HT-29 (cell line): Measurements from ENCODE around the gene MORN1. TPM values are rescaled to one million over a fixed set of nuclear protein-coding genes. Genes with fewer than 3 reads are reported as not detected.
A peak's percentile ranks its signal among the peaks of the same experiment; 100 is the strongest.

Experiments used
- DNase-seq: peaks from one replicate; pipeline ENCODE4 v3.0.0-alpha.2; 2015; ENCODE audit warnings: low spot score
- total RNA-seq: library from RNA; depleted of rRNA; stranded (reverse); fragments of >200 nt; shearing (Covaris generic); gene quantifications from 2 replicates; pipeline ENCODE4 v1.2.3, GENCODE V29; 2014

Gene MORN1
- total RNA-seq, 1 experiment from 2014 or later, result 23.6 TPM

- DNase-seq, result no peak
These were observed 4.4 kb downstream of the MORN1 start for GRCh38 chr1:2386636-2387611.

GRCh38 chr1:2385606-2386280 is 5.6 kb downstream of the MORN1 start:
- DNase-seq, result no peak

GRCh38 chr1:2384941-2385481 is 6.3 kb downstream of the MORN1 start:
- no peak for DNase-seq

- DNase-seq, result no peak
These were observed 7.1 kb downstream of the MORN1 start for GRCh38 chr1:2384130-2384860.

GRCh38 chr1:2383576-2383975 is 7.8 kb downstream of the MORN1 start:
- DNase-seq, result no peak

- DNase-seq, result peak; percentile 56
These were observed 8.6 kb downstream of the MORN1 start for GRCh38 chr1:2382621-2383361.

GRCh38 chr1:2381741-2382620 is 9.4 kb downstream of the MORN1 start:
- DNase-seq, result peak; percentile 76

- DNase-seq, result no peak
These were observed 10.3 kb downstream of the MORN1 start for GRCh38 chr1:2380816-2381591.

- DNase-seq, result no peak
These were observed 11.5 kb downstream of the MORN1 start for GRCh38 chr1:2379733-2380404.

- DNase-seq, result no peak
These were observed 12.2 kb downstream of the MORN1 start for GRCh38 chr1:2378956-2379732.

GRCh38 chr1:2378441-2378851 is 12.9 kb downstream of the MORN1 start:
- DNase-seq, result no peak

GRCh38 chr1:2377751-2378440 is 13.5 kb downstream of the MORN1 start:
- DNase-seq, result no peak

- no peak for DNase-seq
These were observed 14.3 kb downstream of the MORN1 start for GRCh38 chr1:2376931-2377672.

GRCh38 chr1:2376261-2376741 is 15.1 kb downstream of the MORN1 start:
- DNase-seq, result no peak

GRCh38 chr1:2375923-2376260 is 15.5 kb downstream of the MORN1 start:
- no peak for DNase-seq

- DNase-seq, result no peak
These were observed 16.0 kb downstream of the MORN1 start for GRCh38 chr1:2375246-2375922.
